Vagina (tissue), 2 donors: ENCODE measurements around the gene CFAP73.

ENCODE experiments used
- CTCF ChIP-seq, 3 experiments: fragments of 450-650 bp in 2 of 3; fragments of 200-600 bp in 1 of 3; sonication (generic) in 1 of 3; IDR thresholded peaks; one replicate each; pipeline ENCODE4 v1.5.1; 2017 to 2019; ENCODE audit warnings: antibody characterized with exemption in 3 of 3, mild to moderate bottlenecking in 2 of 3, moderate library complexity in 2 of 3
- POLR2A ChIP-seq, 2 donors: fragments of 450-650 bp; IDR thresholded peaks; one replicate each; pipeline ENCODE4 v1.6.1; 2017; ENCODE audit warnings: antibody characterized with exemption in 2 of 2, mild to moderate bottlenecking in 2 of 2, moderate library complexity in 2 of 2

GRCh38 chr12:113127791-113128199 lies 21.7 kb upstream of the CFAP73 start:
- no peak for TF ChIP-seq POLR2A (IDR thresholded peaks at IDR 0.05)
- TF ChIP-seq CTCF (IDR thresholded peaks at IDR 0.05) = no peak
